NCI-H1092 (cell line): ENCODE results near the gene FAH.

Source experiments
- DNase-seq: peaks from one replicate; lab custom pipeline; 2025; lab: John Stamatoyannopoulos, UW

Gene FAH

GRCh38 chr15:80199869-80200268, 47.1 kb downstream of the FAH start:
- no peak for DNase-seq

- DNase-seq = no peak
These were observed 48.6 kb downstream of the FAH start for GRCh38 chr15:80201256-80202015.

- DNase-seq = no peak
These were observed 49.2 kb downstream of the FAH start for GRCh38 chr15:80202016-80202315.

- DNase-seq = no peak
These were observed 50.0 kb downstream of the FAH start for GRCh38 chr15:80202641-80203360.

GRCh38 chr15:80203361-80203885, 50.6 kb downstream of the FAH start:
- no peak for DNase-seq

- no peak for DNase-seq
These were observed 51.4 kb downstream of the FAH start for GRCh38 chr15:80204231-80204630.

GRCh38 chr15:80207887-80208286, 55.1 kb downstream of the FAH start:
- no peak for DNase-seq

GRCh38 chr15:80208758-80209734, 56.2 kb downstream of the FAH start:
- DNase-seq = no peak

GRCh38 chr15:80210611-80211573, 58.1 kb downstream of the FAH start:
- no peak for DNase-seq

GRCh38 chr15:80211976-80212375, 59.2 kb downstream of the FAH start:
- no peak for DNase-seq

- no peak for DNase-seq
These were observed 62.1 kb downstream of the FAH start for GRCh38 chr15:80214910-80215309.

- DNase-seq = no peak
These were observed 63.3 kb downstream of the FAH start for GRCh38 chr15:80216141-80216540.

GRCh38 chr15:80216911-80217310, 64.1 kb downstream of the FAH start:
- no peak for DNase-seq

- no peak for DNase-seq
These were observed 64.6 kb downstream of the FAH start for GRCh38 chr15:80217327-80217900.

- DNase-seq = no peak
These were observed 67.2 kb downstream of the FAH start for GRCh38 chr15:80219955-80220354.

- no peak for DNase-seq
These were observed 76.3 kb downstream of the FAH start for GRCh38 chr15:80228959-80229610.

GRCh38 chr15:80231371-80231770, 78.6 kb downstream of the FAH start:
- no peak for DNase-seq

- DNase-seq = no peak
These were observed 80.8 kb downstream of the FAH start for GRCh38 chr15:80233581-80233980.

GRCh38 chr15:80234883-80235282, 82.1 kb downstream of the FAH start:
- DNase-seq = no peak
